K562 (cell line): ENCODE data around the gene ARFGEF2. TPM values are rescaled to one million over a fixed set of nuclear protein-coding genes. Genes with fewer than 3 reads are reported as not detected.

ENCODE experiments used
- ATAC-seq: fragments of 200-7000 bp; cut with Tn5 transposase; 3 replicates; pipeline ENCODE4 v1.9.1; 2020; ENCODE audit warnings: moderate library complexity
- BruUV-seq: library from RNA; stranded (reverse); fragments of 400-500 nt; replicated peaks from 2 replicates; lab custom pipeline; 2021; lab: Mats Ljungman, UMichigan
- CTCF ChIA-PET: fragments of 300-600 bp; formaldehyde crosslinking; extraction: SDS; loops from one replicate; lab custom pipeline; 2021; ENCODE audit warnings: low intra/inter-chr PET ratio; lab: Yijun Ruan, JAX
- POLR2A ChIA-PET: fragments of 300-600, 350-650 bp; sonication (Branson Sonifier 250); formaldehyde crosslinking; extraction: SDS; loops from one replicate; lab custom pipeline; 2021; ENCODE audit warnings: antibody characterized with exemption, inconsistent platforms; lab: Yijun Ruan, JAX
- DNase-seq, 4 experiments: peaks; one replicate each; pipeline versions ENCODE4 v3.0.0 to v3.0.0-alpha.2; 2011 to 2018; ENCODE audit warnings: low spot score in 3 of 4, mixed read lengths in 3 of 4; ENCODE audit errors: extremely low read depth in 1 of 4
- FAIRE-seq: peaks from 2 replicates; lab custom pipeline; 2011; peaks lifted over from hg19 to GRCh38; lab: Jason Lieb, UNC
- H2AFZ ChIP-seq: 2 replicates; pipeline ENCODE4 v1.6.0; 2011; ENCODE audit warnings: low read depth, low read length, control low read depth, inconsistent platforms
- H3K27ac ChIP-seq: fragments of 200-600 bp; 3 replicates; pipeline ENCODE4 v1.8.0; 2011; ENCODE audit warnings: low read depth, mild to moderate bottlenecking, control low read depth, inconsistent platforms, low read length, moderate library complexity, mixed read lengths; ENCODE audit errors: extremely low read depth
- H3K27me3 ChIP-seq, 2 experiments: fragments of 300-600 bp in 1 of 2; 2 replicates in 1 of 2; 3 replicates in 1 of 2; pipeline versions ENCODE4 v1.6.0 to v1.8.0; 2011; ENCODE audit warnings: inconsistent platforms in 2 of 2, low read length in 2 of 2, mild to moderate bottlenecking in 1 of 2, mixed read lengths in 1 of 2, moderate library complexity in 1 of 2; ENCODE audit not compliant: control insufficient read depth in 2 of 2, insufficient read depth in 2 of 2
- H3K36me3 ChIP-seq: fragments of 300-600 bp; 3 replicates; pipeline ENCODE4 v1.8.0; 2011; ENCODE audit warnings: mild to moderate bottlenecking, low read length, inconsistent platforms; ENCODE audit not compliant: control insufficient read depth, insufficient read depth
- H3K4me1 ChIP-seq, 2 experiments: fragments of 200-600 bp in 1 of 2; replicated peaks in 1 of 2; 2 replicates in 1 of 2; 3 replicates in 1 of 2; pipeline versions ENCODE4 v1.5.1 to v1.8.0; 2011; ENCODE audit warnings: inconsistent platforms in 2 of 2, low read length in 2 of 2, mild to moderate bottlenecking in 1 of 2, mixed read lengths in 1 of 2, moderate library complexity in 1 of 2; ENCODE audit not compliant: control insufficient read depth in 2 of 2, insufficient read depth in 2 of 2
- H3K4me2 ChIP-seq: 2 replicates; pipeline ENCODE4 v1.6.1; 2011; ENCODE audit warnings: low read length, control low read depth, inconsistent platforms, mixed read lengths; ENCODE audit not compliant: insufficient read depth
- H3K4me3 ChIP-seq: fragments of 200-600 bp; sonication (generic), shearing (Covaris generic); 2 replicates; pipeline ENCODE4 v1.5.1; 2016; ENCODE audit warnings: control low read depth, inconsistent platforms
- H3K79me2 ChIP-seq: fragments of 200-600 bp; 3 replicates; pipeline ENCODE4 v1.8.0; 2011; ENCODE audit warnings: low read length, inconsistent platforms; ENCODE audit not compliant: control insufficient read depth, insufficient read depth
- H3K9ac ChIP-seq, 2 experiments: 2 replicates each; pipeline versions ENCODE4 v1.6.0 to v1.6.1; 2011; ENCODE audit warnings: low read depth in 2 of 2, low read length in 2 of 2, control low read depth in 1 of 2, inconsistent platforms in 1 of 2, mild to moderate bottlenecking in 1 of 2, mixed read lengths in 1 of 2; ENCODE audit not compliant: insufficient read depth in 1 of 2
- H3K9me1 ChIP-seq: one replicate; pipeline ENCODE4 v1.6.0; 2011; ENCODE audit warnings: inconsistent platforms, mild to moderate bottlenecking, low read length, moderate library complexity; ENCODE audit not compliant: control insufficient read depth, insufficient read depth
- H3K9me3 ChIP-seq: replicated peaks from 2 replicates; pipeline ENCODE4 v1.5.1; 2011; ENCODE audit warnings: low read depth, low read length, inconsistent platforms; ENCODE audit not compliant: control insufficient read depth, insufficient read depth
- H4K20me1 ChIP-seq: replicated peaks from 2 replicates; pipeline ENCODE4 v1.6.1; 2011; ENCODE audit warnings: low read length, inconsistent platforms, mixed read lengths; ENCODE audit not compliant: control insufficient read depth, insufficient read depth
- DDX20 ChIP-seq: fragments of 450-650 bp; IDR thresholded peaks from 2 replicates; pipeline ENCODE4 v1.6.1; 2016; ENCODE audit warnings: missing genetic modification characterization, low read depth, mild to moderate bottlenecking, missing compliant biosample characterization, moderate library complexity
- ETS2 ChIP-seq: IDR thresholded peaks from 2 replicates; pipeline ENCODE4 v1.6.1; 2016; ENCODE audit warnings: borderline replicate concordance, missing genetic modification characterization, mild to moderate bottlenecking, moderate library complexity, missing compliant biosample characterization; ENCODE audit not compliant: poor library complexity, severe bottlenecking
- ETV5 ChIP-seq: sonication (generic); formaldehyde crosslinking; IDR thresholded peaks from 2 replicates; pipeline ENCODE4 v1.4.0; 2020; ENCODE audit warnings: low read depth, mild to moderate bottlenecking, missing genetic modification reagents
- L3MBTL2 ChIP-seq: fragments of 450-650 bp; IDR thresholded peaks from 2 replicates; pipeline ENCODE4 v1.6.1; 2016; ENCODE audit warnings: mild to moderate bottlenecking, moderate library complexity
- MEF2D ChIP-seq: conservative IDR thresholded peaks from 2 replicates; pipeline ENCODE4 v1.6.1; 2016; ENCODE audit warnings: low read depth, missing genetic modification characterization, missing compliant biosample characterization
- TARDBP ChIP-seq: fragments of 450-650 bp; IDR thresholded peaks from 2 replicates; pipeline ENCODE4 v1.6.1; 2016
- TCFL5 ChIP-seq: fragments of 250-450 bp; sonication (Bioruptor Pico); conservative IDR thresholded peaks from 2 replicates; pipeline ENCODE4 v1.6.1; 2021; ENCODE audit warnings: mild to moderate bottlenecking, moderate library complexity, matching md5 sums
- TEAD1 ChIP-seq, 2 experiments: fragments of 450-650 bp in 1 of 2; sonication (generic) in 1 of 2; formaldehyde crosslinking; IDR thresholded peaks; 2 replicates each; pipeline versions ENCODE4 v1.4.0 to v1.8.0; 2020 to 2022; ENCODE audit warnings: mild to moderate bottlenecking in 2 of 2, missing genetic modification reagents in 1 of 2
- ZNF76 ChIP-seq: fragments of 250-450 bp; sonication (Bioruptor Pico); IDR thresholded peaks from 2 replicates; pipeline ENCODE4 v1.4.0; 2020; ENCODE audit warnings: mild to moderate bottlenecking, moderate library complexity, borderline replicate concordance
- WGBS: fragments of 100-300 bp; shearing (Covaris generic); methylation state at CpG from one replicate; pipeline ENCODE4 v1.1.6; 2016; ENCODE audit warnings: low coverage, mixed read lengths; ENCODE audit not compliant: insufficient coverage; ENCODE audit errors: missing lambda C conversion rate; 5-methylcytosine and 5-hydroxymethylcytosine counted together
- in situ Hi-C: fragments of 300-500 bp; cut with MboI; formaldehyde crosslinking; loops from 4 replicates; pipeline ENCODE4 v1.15.0; 2018; ENCODE audit warnings: inconsistent platforms, mixed read lengths
- intact Hi-C: fragments of 100-400 bp; cut with micrococcal nuclease; formaldehyde crosslinking; loops from 2 replicates; pipeline ENCODE4 v1.14.2; 2022
- polyA plus RNA-seq, 8 experiments: library from polyadenylated mRNA; depleted of rRNA in 4 of 8; stranded (reverse) in 5 of 8; unstranded in 3 of 8; fragments of >200 nt; fragmentation: Nextera tagmentation in 2 of 8; fragmentation: Illumina TruSeq in 1 of 8; extraction: Ambion mirVana in 2 of 8; extraction: Trizol in 1 of 8; gene quantifications; 2 replicates each; pipeline versions ENCODE4 v1.2.1 to v1.2.3, GENCODE V29; 2011 to 2014; ENCODE audit warnings: inconsistent platforms in 1 of 8, missing spikeins in 1 of 8
- total RNA-seq, 7 experiments: library from RNA; depleted of rRNA in 6 of 7; stranded (reverse); fragments of >200 nt in 6 of 7; fragmentation: Illumina TruSeq in 2 of 7; extraction: Trizol in 2 of 7; gene quantifications; 2 replicates each; pipeline versions ENCODE4 v1.2.1 to v1.2.3, GENCODE V29; 2011 to 2021; ENCODE audit warnings: low replicate concordance in 1 of 7
- TF ChIP-seq, protein P1 (sequence below): fragments of 250-450 bp; sonication (Bioruptor Pico); IDR thresholded peaks from 2 replicates; pipeline ENCODE4 v1.4.0; 2020; ENCODE audit warnings: mild to moderate bottlenecking, moderate library complexity
- TF ChIP-seq, protein P2 (sequence below): sonication (generic); formaldehyde crosslinking; IDR thresholded peaks from 2 replicates; pipeline ENCODE4 v1.8.1; 2022; ENCODE audit warnings: missing genetic modification reagents
- TF ChIP-seq, protein P3 (sequence below): fragments of 450-650 bp; IDR thresholded peaks from one replicate; pipeline ENCODE4 v1.6.1; 2018; ENCODE audit warnings: mild to moderate bottlenecking, moderate library complexity; ENCODE audit not compliant: partially characterized antibody

Gene ARFGEF2
- total and polyA plus RNA-seq, 9 of the 15 experiments (the other 6 are each of a cell fraction or from before 2014, with no cell fraction given): 4.2 to 18.8 (median 13.7) TPM

DNA sequence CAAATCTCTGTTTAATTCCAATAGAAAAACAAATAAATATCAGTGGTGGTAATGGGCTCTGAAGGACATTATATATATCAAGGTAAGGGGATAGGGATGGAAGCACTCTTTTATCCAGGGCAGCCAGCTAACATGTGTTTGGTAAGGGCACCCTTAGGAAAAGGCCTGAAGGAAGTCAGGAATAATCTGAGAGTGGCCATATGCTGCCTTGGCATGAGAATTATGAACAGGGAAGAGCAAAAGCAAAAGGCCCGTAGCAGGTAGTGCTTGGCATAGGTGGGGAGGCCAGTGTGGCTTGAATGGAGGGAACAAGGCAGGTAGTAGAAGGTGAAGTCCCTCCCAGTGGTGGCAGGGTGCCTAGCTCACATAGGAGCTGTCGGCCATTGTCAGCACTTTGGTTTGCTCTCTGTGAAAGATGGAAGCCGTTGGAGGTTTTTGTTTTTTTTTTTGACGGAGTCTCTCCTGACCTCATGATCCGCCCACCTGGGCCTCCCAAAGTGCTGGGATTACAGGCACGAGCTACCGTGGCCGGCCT is 85.0 kb downstream of the ARFGEF2 start:
- BruUV-seq: no TSS peak
- Histone ChIP-seq H4K20me1 (no peaks in the 10 kb centered on the region), H3K9ac (no peak overlapping the region), H3K27me3 (no peaks in the 10 kb centered on the region), H3K9me3 (no peaks in the 10 kb centered on the region), H3K9me1 (no peaks in the 10 kb centered on the region), H2AFZ (no peak overlapping the region), H3K4me2 (no peak overlapping the region), H3K36me3 (peaks cover 46% of the 10 kb centered on the region; the same call in 2 of the 3 replicates), H3K4me3 (no peak overlapping the region), H3K27ac (no peak overlapping the region), H3K4me1 (no peaks in the 10 kb centered on the region), H3K79me2 (no peaks in the 10 kb centered on the region)
- in situ Hi-C loops: no loop called here
- ATAC-seq (no peak), FAIRE-seq (no peak), DNase-seq (no peak)
- WGBS: 85% methylated on average over 8 of the region's 8 CpGs
- intact Hi-C loops: no loop called here
- ChIA-PET POLR2A (interaction anchor here (0.6 kb wide), 1 partner anchor 322 kb away, joined by 3 read pairs; no protein-coding TSS in a partner anchor), CTCF (no interaction called here)
- no peak for TF ChIP-seq TCFL5 (CRISPR knock-in tag)
- TF ChIP-seq TARDBP: no peak
- TF ChIP-seq ZNF76: no peak
- TF ChIP-seq DDX20 (tag): no peak
- no peak for TF ChIP-seq L3MBTL2
- no peak for TF ChIP-seq ETV5 (CRISPR knock-in tag)
- TF ChIP-seq, protein P1, sequence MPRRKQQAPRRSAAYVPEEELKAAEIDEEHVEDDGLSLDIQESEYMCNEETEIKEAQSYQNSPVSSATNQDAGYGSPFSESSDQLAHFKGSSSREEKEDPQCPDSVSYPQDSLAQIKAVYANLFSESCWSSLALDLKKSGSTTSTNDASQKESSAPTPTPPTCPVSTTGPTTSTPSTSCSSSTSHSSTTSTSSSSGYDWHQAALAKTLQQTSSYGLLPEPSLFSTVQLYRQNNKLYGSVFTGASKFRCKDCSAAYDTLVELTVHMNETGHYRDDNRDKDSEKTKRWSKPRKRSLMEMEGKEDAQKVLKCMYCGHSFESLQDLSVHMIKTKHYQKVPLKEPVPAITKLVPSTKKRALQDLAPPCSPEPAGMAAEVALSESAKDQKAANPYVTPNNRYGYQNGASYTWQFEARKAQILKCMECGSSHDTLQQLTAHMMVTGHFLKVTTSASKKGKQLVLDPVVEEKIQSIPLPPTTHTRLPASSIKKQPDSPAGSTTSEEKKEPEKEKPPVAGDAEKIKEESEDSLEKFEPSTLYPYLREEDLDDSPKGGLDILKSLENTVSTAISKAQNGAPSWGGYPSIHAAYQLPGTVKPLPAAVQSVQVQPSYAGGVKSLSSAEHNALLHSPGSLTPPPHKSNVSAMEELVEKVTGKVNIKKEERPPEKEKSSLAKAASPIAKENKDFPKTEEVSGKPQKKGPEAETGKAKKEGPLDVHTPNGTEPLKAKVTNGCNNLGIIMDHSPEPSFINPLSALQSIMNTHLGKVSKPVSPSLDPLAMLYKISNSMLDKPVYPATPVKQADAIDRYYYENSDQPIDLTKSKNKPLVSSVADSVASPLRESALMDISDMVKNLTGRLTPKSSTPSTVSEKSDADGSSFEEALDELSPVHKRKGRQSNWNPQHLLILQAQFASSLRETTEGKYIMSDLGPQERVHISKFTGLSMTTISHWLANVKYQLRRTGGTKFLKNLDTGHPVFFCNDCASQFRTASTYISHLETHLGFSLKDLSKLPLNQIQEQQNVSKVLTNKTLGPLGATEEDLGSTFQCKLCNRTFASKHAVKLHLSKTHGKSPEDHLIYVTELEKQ (CRISPR knock-in tag): no peak
- TF ChIP-seq MEF2D (tag): no peak
- TF ChIP-seq, protein P2, sequence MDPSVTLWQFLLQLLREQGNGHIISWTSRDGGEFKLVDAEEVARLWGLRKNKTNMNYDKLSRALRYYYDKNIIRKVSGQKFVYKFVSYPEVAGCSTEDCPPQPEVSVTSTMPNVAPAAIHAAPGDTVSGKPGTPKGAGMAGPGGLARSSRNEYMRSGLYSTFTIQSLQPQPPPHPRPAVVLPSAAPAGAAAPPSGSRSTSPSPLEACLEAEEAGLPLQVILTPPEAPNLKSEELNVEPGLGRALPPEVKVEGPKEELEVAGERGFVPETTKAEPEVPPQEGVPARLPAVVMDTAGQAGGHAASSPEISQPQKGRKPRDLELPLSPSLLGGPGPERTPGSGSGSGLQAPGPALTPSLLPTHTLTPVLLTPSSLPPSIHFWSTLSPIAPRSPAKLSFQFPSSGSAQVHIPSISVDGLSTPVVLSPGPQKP (CRISPR knock-in tag): no peak
- TF ChIP-seq, protein P3, sequence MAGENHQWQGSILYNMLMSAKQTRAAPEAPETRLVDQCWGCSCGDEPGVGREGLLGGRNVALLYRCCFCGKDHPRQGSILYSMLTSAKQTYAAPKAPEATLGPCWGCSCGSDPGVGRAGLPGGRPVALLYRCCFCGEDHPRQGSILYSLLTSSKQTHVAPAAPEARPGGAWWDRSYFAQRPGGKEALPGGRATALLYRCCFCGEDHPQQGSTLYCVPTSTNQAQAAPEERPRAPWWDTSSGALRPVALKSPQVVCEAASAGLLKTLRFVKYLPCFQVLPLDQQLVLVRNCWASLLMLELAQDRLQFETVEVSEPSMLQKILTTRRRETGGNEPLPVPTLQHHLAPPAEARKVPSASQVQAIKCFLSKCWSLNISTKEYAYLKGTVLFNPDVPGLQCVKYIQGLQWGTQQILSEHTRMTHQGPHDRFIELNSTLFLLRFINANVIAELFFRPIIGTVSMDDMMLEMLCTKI: no peak
- no peak for TF ChIP-seq TEAD1 (CRISPR knock-in tag; IDR thresholded peaks at IDR 0.05)
- no peak for TF ChIP-seq ETS2 (tag)
